HepG2 (cell line): Measurements from ENCODE around the gene PPIG. TPM values are rescaled to one million over a fixed set of nuclear protein-coding genes. Genes with fewer than 3 reads are reported as not detected.

ENCODE experiments used
- ATAC-seq: fragments of 200-7000 bp; cut with Tn5 transposase; 3 replicates; pipeline ENCODE4 v1.9.1; 2020; ENCODE audit warnings: mild to moderate bottlenecking, moderate library complexity
- BruUV-seq: library from RNA; stranded (reverse); fragments of 400-500 nt; replicated peaks from 2 replicates; lab custom pipeline; 2021; lab: Mats Ljungman, UMichigan
- CTCF ChIA-PET: fragments of 300-600 bp; formaldehyde crosslinking; extraction: SDS; loops from one replicate; lab custom pipeline; 2021; ENCODE audit warnings: low total read pairs, inconsistent platforms, low intra/inter-chr PET ratio; lab: Yijun Ruan, JAX
- POLR2A ChIA-PET: fragments of 350-600 bp; sonication (Branson Sonifier 250); formaldehyde crosslinking; loops from one replicate; lab custom pipeline; 2020; ENCODE audit warnings: antibody characterized with exemption, inconsistent platforms; lab: Yijun Ruan, JAX
- DNase-seq: peaks from one replicate; pipeline ENCODE4 v3.0.0-alpha.2; 2015; ENCODE audit warnings: low spot score
- FAIRE-seq: peaks from 3 replicates; lab custom pipeline; 2011; peaks lifted over from hg19 to GRCh38; lab: Jason Lieb, UNC
- H2AFZ ChIP-seq: one replicate; pipeline ENCODE4 v1.6.1; 2011; ENCODE audit warnings: low read length, inconsistent platforms
- H3K27ac ChIP-seq: fragments of 300-600 bp; 3 replicates; pipeline ENCODE4 v1.8.0; 2011; ENCODE audit warnings: mixed run types, mild to moderate bottlenecking, mixed read lengths, low read length, inconsistent platforms; ENCODE audit not compliant: insufficient read depth; ENCODE audit errors: extremely low read length
- H3K27me3 ChIP-seq, 2 experiments: fragments of 200-600 bp in 1 of 2; 2 replicates in 1 of 2; 3 replicates in 1 of 2; pipeline versions ENCODE4 v1.6.0 to v1.8.0; 2011; ENCODE audit warnings: low read length in 2 of 2, mild to moderate bottlenecking in 2 of 2, moderate library complexity in 2 of 2, inconsistent platforms in 1 of 2; ENCODE audit not compliant: insufficient read depth in 2 of 2, control insufficient read depth in 1 of 2
- H3K36me3 ChIP-seq, 2 experiments: fragments of 200-600 bp in 1 of 2; replicated peaks in 1 of 2; 2 replicates in 1 of 2; 3 replicates in 1 of 2; pipeline versions ENCODE4 v1.5.1 to v1.8.0; 2011; ENCODE audit warnings: low read length in 2 of 2, inconsistent platforms in 1 of 2; ENCODE audit not compliant: insufficient read depth in 2 of 2, control insufficient read depth in 1 of 2
- H3K4me1 ChIP-seq: 2 replicates; pipeline ENCODE4 v1.5.1; 2012; ENCODE audit warnings: low read length, inconsistent platforms; ENCODE audit not compliant: insufficient read depth
- H3K4me2 ChIP-seq: 2 replicates; pipeline ENCODE4 v1.6.0; 2011; ENCODE audit warnings: low read depth, low read length, inconsistent platforms
- H3K4me3 ChIP-seq, 3 experiments: fragments of 200-600 bp in 1 of 3; sonication (generic), shearing (Covaris generic) in 1 of 3; replicated peaks in 1 of 3; 2 replicates each; pipeline ENCODE4 v1.5.1; 2011 to 2016; ENCODE audit warnings: low read length in 3 of 3, inconsistent platforms in 2 of 3, low read depth in 2 of 3, mild to moderate bottlenecking in 2 of 3, control low read depth in 1 of 3, mixed read lengths in 1 of 3; ENCODE audit not compliant: insufficient read depth in 1 of 3
- H3K79me2 ChIP-seq: one replicate; pipeline ENCODE4 v1.6.1; 2011; ENCODE audit warnings: low read length, inconsistent platforms; ENCODE audit not compliant: insufficient read depth
- H3K9ac ChIP-seq: 2 replicates; pipeline ENCODE4 v1.6.0; 2011; ENCODE audit warnings: mild to moderate bottlenecking, low read depth, low read length, inconsistent platforms; ENCODE audit not compliant: insufficient read depth
- H3K9me3 ChIP-seq: 2 replicates; pipeline ENCODE4 v1.5.1; 2012; ENCODE audit warnings: mild to moderate bottlenecking, low read length
- H4K20me1 ChIP-seq: 2 replicates; pipeline ENCODE4 v1.6.0; 2011; ENCODE audit warnings: inconsistent platforms, mild to moderate bottlenecking, low read length, moderate library complexity; ENCODE audit not compliant: insufficient read depth
- CTCF ChIP-seq: sonication (generic); formaldehyde crosslinking; IDR thresholded peaks from 2 replicates; pipeline ENCODE4 v1.5.0; 2020; ENCODE audit warnings: mild to moderate bottlenecking, missing genetic modification reagents, moderate library complexity
- KDM5A ChIP-seq: fragments of 200-600 bp; sonication (generic); IDR thresholded peaks from 2 replicates; pipeline ENCODE4 v1.7.0; 2018; ENCODE audit warnings: antibody characterized with exemption, mild to moderate bottlenecking, low read length, borderline replicate concordance
- NR2F2 ChIP-seq: IDR thresholded peaks from 2 replicates; pipeline ENCODE4 v1.6.1; 2012; ENCODE audit warnings: low read depth, inconsistent platforms, borderline replicate concordance
- RAD21 ChIP-seq: fragments of 450-650 bp; formaldehyde crosslinking; IDR thresholded peaks from 2 replicates; pipeline ENCODE4 v1.5.0; 2020; ENCODE audit warnings: mild to moderate bottlenecking
- RNF219 ChIP-seq: sonication (generic); formaldehyde crosslinking; IDR thresholded peaks from 2 replicates; pipeline ENCODE4 v1.5.0; 2020; ENCODE audit warnings: mild to moderate bottlenecking, missing genetic modification reagents
- SMC3 ChIP-seq: IDR thresholded peaks from 2 replicates; pipeline ENCODE4 v1.6.1; 2011; ENCODE audit warnings: low read length, improper control_type of control experiment
- STAG1 ChIP-seq: sonication (generic); formaldehyde crosslinking; IDR thresholded peaks from 2 replicates; pipeline ENCODE4 v1.4.0; 2020; ENCODE audit warnings: missing genetic modification reagents
- ZFP90 ChIP-seq: sonication (generic); formaldehyde crosslinking; IDR thresholded peaks from 2 replicates; pipeline ENCODE4 v1.8.0; 2022; ENCODE audit warnings: missing genetic modification reagents, mild to moderate bottlenecking, inconsistent platforms, borderline replicate concordance
- ZNF589 ChIP-seq: sonication (generic); formaldehyde crosslinking; conservative IDR thresholded peaks from 2 replicates; pipeline ENCODE4 v1.8.0; 2022; ENCODE audit warnings: mild to moderate bottlenecking, moderate library complexity, missing genetic modification reagents
- ZNF782 ChIP-seq: sonication (generic); formaldehyde crosslinking; IDR thresholded peaks from 2 replicates; pipeline ENCODE4 v1.4.0; 2020; ENCODE audit warnings: missing genetic modification reagents, mild to moderate bottlenecking, borderline replicate concordance
- WGBS: methylation state at CpG from one replicate; pipeline ENCODE4 v1.1.6; 2017; ENCODE audit warnings: low lambda C conversion rate; 5-methylcytosine and 5-hydroxymethylcytosine counted together
- in situ Hi-C: cut with HindIII; loops from 2 replicates; pipeline ENCODE4 v1.10.0; 2017; ENCODE audit warnings: low pct_unique_long_range_greater_than_20kb; ENCODE audit not compliant: extremely low pct_ligation_motif_present
- intact Hi-C: fragments of 100-400 bp; cut with micrococcal nuclease; formaldehyde crosslinking; loops from one replicate; pipeline ENCODE4 v1.10.0; 2022; ENCODE audit not compliant: unreplicated experiment
- polyA plus RNA-seq, 8 experiments: library from polyadenylated mRNA; depleted of rRNA in 3 of 8; stranded (reverse) in 7 of 8; unstranded in 1 of 8; fragments of >200 nt; fragmentation: Illumina TruSeq in 4 of 8; extraction: Trizol in 4 of 8; gene quantifications; 2 replicates each; pipeline versions ENCODE4 v1.2.1 to v1.2.3, GENCODE V29; 2011 to 2016; ENCODE audit warnings: low read depth in 4 of 8, missing spikeins in 1 of 8, mixed read lengths in 1 of 8; ENCODE audit not compliant: insufficient read depth in 1 of 8
- total RNA-seq, 5 experiments: library from RNA; depleted of rRNA; stranded (reverse); fragments of >200 nt; fragmentation: Illumina TruSeq; extraction: Trizol; gene quantifications; 2 replicates each; pipeline ENCODE4 v1.2.3, GENCODE V29; 2016; ENCODE audit warnings: low read depth in 1 of 5

PPIG gene
- total and polyA plus RNA-seq, 2 of the 13 experiments (the other 11 are each of a cell fraction or from before 2014, with no cell fraction given) = 31.3 to 81.0 TPM

GRCh38 chr2:169676357-169676756, 92.2 kb downstream of the PPIG start:
- no peak overlapping the region for H3K27ac ChIP-seq
- WGBS = 9% methylated on average over 3 of the region's 3 CpGs
- intact Hi-C loops (loop anchor here (1.0 to 2.0 kb wide), 2 partner anchors 148 to 224 kb away; no protein-coding TSS in a partner anchor), in situ Hi-C loops (loop anchor here (10.0 kb wide), 1 partner anchor 152 kb away; no protein-coding TSS in a partner anchor)
- H3K36me3 ChIP-seq = no peaks in the 10 kb centered on the region
- H3K9me3 ChIP-seq = no peaks in the 10 kb centered on the region
- H3K79me2 ChIP-seq = no peaks in the 10 kb centered on the region
- DNase-seq = no peak
- peak; percentile 4 for FAIRE-seq
- no peak overlapping the region for H3K9ac ChIP-seq
- peak overlapping the region; percentile 70 for H2AFZ ChIP-seq
- peak; percentile 80 for ATAC-seq
- CTCF ChIA-PET = interaction anchor here (0.8 to 1.4 kb wide), 2 partner anchors 148 to 224 kb away, joined by 3 to 10 read pairs; no protein-coding TSS in a partner anchor
- H3K4me3 ChIP-seq = no peak overlapping the region
- no peaks in the 10 kb centered on the region for H3K27me3 ChIP-seq
- H3K4me1 ChIP-seq = peaks cover 13% of the 10 kb centered on the region
- no TSS peak for BruUV-seq
- TF ChIP-seq ZNF589 (CRISPR knock-in tag) (no peak), RAD21 (CRISPR knock-in tag) (peak; percentile 60; the same call in 1 of the 2 replicates), RNF219 (CRISPR knock-in tag) (no peak), KDM5A (0 out of 2 replicates have a peak, but pooled peaks have one; percentile 20), ZNF782 (no peak), SMC3 (peak; percentile 62), CTCF (CRISPR knock-in tag) (peak; percentile 56), ZFP90 (no peak), NR2F2 (no peak), STAG1 (CRISPR knock-in tag) (peak; percentile 76)
- 0 out of 2 replicates have a peak overlapping the region, but pooled peaks have one; percentile 28 for H3K4me2 ChIP-seq
- no peaks in the 10 kb centered on the region for H4K20me1 ChIP-seq
- POLR2A ChIA-PET = no interaction called here
